Brain pericyte (primary cell): ENCODE results near the gene TPBGL.

ENCODE experiments used
- DNase-seq: peaks from one replicate; pipeline ENCODE4 v3.0.0-alpha.2; 2012; ENCODE audit warnings: low read depth, low spot score

Gene TPBGL

DNA sequence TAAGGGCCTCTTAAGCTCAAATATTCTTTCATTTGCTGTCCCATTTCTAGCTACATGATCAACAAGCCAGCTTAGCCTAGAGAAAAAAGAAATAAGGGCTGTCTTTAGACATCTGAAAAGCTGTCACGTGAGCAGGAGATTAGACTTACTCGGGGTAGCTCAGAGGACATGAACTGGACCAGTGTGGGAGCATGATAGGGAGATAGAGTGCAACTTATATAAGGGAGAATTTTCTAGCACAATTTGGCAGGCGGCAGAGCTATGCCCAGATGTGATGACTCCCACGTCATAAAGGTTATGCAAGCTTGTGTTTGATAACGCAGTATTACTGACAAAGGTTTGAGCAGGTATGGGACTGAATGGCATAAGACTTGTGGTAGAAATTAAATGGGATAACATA is 28.2 kb upstream of the TPBGL start:
- DNase-seq, result no peak

DNA sequence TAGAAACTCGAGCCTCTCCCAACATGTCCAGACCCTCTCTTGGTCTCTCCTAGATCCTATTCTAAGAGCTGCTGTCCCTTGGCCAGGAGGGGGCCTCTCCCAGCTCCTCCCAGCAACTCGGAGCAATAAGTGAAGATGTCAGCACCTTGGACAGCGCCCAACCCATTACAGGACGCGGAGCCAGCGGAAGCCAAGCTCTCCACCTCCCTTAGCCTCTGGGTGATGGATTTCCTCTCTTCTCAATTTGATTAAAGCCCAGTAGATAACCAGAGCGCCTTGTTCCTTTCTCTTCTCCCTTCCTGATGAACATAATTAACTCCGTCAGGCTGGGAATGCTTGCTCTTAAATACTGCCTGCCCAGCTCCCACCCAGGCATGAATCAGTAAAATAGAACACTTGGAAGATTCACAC is 26.2 kb upstream of the TPBGL start:
- DNase-seq, result peak; percentile 38

DNA sequence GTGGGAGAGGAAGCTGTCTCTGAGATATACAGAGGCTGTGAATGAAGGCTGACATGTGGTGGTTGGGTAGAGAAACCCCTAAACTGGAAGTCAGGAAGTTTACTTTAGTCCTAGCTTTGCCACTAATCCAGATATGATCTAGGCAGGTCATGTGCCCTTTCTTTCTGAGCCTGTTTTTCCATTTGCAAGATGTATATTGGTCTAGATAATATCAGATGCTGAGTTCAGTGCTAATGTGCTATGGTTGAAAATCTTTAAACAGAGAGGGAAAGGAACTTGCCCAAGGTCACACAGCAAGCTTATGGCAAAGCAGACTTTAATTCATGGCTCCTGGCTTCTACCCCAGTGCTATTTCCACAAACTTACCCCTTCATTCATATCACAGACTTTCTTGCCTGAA is 25.7 kb upstream of the TPBGL start:
- no peak for DNase-seq

DNA sequence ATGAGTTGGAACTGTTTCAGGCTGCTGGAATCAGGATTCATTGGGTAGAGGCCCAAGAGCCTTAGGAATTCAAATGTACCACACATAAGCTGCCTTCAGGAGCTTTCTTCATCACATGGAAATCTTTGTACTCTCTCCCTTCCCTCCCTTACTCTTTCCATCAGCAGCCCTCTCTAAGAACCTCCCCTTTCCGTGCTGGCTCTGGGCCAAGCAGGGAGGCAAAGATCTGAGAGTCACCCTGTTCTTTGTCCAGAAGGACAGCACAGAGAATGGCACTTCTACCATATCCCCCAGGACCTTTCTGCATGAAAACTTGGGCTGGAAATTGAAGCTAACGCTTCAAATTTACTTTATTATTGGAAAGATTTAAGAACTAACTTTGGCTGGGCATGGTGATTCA is 20.7 kb upstream of the TPBGL start:
- no peak for DNase-seq

DNA sequence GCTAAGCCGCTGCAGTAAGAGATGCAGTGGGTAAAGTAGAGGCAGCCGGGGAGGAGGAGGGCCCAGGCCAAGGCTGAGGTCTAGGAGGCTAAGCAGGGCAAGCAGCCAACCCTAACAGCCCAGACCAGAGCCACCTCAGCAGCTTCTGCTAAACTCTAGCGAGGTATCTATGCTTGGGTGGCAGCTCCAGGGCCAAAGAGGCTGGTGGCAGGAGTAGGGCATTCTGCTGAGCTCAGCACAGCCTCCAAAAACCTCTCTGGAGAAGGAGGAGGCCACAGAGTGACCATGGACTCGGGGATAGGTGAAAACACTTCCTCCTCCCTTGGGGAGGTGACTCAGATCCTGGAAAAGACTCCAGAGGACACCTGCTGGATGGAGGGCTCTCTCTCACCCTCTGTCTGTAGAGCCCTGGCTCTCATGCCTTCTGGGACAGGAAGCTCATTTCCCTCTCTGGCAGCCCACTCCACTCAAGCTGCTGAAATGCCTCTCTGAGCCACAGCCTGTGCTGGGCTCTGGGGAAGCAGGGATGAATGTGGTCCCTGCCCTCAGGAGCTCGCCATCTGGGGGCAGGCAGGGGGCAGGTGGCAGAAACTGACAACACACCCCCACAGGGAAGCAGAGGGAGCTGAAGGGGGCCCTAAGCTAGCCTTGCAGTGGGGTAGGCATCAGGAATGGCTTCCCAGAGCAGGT is 16.5 kb upstream of the TPBGL start:
- no peak for DNase-seq

DNA sequence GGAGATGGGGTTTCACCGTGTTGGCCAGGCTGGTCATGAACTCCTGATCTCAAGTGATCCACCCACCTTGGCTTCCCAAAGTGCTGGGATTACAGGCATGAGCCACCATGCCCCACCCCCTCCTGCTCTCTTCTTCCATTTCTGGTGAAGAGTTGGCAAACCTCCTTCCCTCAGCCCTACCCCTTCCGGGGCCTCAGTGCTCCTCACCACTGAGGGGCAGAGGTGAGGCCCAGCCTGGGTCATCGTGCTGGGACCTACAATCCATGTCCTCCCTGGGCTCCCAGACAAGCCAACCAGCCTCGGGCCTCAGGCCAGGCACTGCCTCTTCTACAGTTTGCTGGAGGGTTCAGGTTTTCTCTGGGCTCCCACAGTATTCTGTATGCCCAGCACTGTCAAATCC is 14.8 kb upstream of the TPBGL start:
- DNase-seq, result no peak

DNA sequence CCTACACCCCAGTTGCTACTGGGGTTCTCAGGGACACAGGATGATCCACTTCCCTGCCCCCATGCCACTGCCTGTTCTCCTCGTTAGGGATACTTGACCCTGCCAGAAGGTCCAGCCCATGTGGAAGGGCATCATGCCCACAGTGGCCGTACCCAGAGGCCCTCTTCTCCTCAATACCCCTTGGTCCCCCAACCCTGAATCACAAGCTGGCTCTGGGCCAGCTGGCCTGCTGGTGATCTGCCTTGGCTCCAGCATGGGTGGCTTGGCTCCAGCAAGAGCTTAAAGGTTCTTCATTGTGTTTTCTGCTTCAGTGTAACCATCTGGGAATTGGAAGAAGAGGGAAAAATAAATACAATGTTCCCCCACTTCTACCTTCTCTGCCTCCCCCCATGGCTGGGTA is 11.1 kb upstream of the TPBGL start:
- DNase-seq, result no peak

DNA sequence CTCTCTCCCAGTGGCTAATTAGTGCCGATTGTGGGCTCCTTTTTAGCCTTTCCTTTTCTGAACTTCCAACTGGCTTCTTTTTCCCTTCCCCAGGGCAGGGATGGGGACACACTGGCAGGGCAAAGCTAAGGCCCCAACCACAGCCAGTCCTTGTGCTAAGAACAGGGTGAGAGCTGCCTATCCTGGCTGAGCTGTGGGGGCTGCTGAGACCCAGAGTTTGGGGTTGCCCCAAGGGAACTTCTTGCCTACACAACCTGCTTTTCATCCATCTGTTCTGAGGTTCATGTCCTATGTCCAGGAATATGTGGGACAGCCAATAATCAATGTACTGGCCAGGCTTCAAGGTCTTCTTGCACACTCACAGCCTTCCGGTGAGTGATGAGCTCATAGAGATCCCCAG is 10.0 kb upstream of the TPBGL start:
- DNase-seq, result no peak

DNA sequence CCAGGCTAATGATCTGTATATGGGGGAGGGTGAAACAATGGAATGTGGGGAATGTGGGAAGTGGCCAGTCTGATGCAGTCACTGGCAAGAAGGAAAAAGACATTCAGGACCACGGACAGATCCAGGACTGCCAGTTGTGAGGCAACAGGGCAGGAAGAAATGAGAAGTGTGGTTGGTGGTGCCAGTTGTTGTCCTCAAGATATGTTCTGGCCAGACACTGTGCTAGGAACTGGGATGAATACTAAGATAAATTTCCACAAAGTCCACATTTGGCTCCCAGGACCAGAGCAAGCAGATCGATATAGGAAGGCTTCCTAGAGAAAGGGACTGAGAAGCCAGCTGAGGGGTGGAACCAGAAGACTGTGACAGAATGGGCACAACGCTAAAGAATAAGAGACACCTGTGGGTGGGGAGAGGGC is 6.8 kb upstream of the TPBGL start:
- no peak for DNase-seq

DNA sequence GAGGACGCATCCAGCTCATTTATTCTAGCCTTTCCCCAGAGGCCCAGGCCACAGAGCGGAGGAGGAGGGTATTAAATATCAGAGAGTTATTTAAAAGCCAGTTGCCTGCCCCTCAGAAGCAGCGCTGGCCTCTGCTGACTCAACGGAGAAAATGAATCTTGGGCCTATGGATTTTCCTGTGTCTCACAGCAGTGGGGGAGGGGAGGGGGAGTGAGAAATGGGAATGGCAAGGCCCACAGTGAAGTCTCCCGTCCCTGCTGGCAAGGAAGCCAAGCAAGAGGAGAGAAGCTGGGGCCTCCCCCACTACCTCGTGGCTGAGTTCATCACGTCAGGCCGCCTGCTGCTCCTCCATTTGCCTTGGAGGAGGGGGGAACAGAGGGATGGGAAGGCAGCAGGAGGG is 4.5 kb upstream of the TPBGL start:
- DNase-seq, result no peak

DNA sequence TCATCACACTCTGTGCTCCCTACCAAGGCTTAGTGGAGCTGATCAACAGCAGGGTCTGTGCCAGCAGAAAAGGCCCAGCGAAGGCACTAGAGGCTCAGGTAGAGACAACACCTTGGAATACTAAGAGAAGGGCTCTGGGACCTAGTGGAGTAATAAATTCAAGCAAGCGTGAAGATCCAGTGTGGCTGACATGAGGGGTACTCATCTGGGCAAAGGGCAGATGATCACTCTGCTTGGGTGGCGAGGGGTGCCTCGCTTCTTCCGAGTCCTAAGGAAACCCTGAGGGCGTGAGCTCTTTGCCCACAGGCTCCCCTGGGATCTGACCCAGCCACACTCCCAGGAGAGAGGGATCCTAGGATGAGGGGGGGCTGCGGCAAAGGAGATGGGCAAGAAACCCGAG is 3.5 kb upstream of the TPBGL start:
- no peak for DNase-seq

DNA sequence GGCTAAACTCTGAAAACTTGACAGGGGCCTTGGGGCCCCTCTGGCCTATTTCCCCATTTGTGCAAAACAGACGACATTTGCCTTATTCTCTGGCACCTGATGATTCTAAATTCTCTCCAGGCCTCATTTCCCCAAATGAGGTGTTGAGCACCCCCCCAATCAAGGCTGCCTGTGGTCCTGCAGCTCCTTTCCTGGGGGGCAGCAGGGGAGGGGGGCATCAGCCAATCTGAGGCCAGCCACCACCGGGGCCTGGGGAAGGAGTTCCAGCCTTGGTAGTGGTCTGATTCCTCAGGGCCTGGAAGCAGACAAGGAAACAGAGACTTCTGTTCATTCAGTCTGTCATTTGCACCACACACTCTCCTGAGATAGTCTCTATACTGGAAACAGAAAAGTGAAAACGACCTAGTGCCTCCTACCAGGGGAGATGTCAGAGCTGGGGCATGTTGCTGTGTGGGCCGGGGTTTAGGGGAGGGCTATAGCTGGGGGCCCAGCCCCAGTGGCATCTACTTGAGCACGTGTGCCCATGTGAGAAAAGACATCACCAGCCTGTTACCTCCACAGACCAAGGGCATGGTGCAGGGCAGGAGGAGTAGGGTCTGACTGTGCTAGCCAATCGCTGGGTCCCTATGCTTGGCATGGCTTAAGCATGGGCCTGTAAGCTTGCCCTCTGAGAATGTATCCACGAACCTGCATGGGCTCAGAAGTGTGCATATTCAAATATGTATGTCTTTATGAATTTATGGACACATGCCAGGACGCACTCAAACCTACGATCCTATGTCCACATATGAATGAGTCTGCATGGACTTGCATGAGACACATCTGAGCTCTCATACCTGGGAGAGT is 1.8 kb upstream of the TPBGL start:
- DNase-seq, result no peak

DNA sequence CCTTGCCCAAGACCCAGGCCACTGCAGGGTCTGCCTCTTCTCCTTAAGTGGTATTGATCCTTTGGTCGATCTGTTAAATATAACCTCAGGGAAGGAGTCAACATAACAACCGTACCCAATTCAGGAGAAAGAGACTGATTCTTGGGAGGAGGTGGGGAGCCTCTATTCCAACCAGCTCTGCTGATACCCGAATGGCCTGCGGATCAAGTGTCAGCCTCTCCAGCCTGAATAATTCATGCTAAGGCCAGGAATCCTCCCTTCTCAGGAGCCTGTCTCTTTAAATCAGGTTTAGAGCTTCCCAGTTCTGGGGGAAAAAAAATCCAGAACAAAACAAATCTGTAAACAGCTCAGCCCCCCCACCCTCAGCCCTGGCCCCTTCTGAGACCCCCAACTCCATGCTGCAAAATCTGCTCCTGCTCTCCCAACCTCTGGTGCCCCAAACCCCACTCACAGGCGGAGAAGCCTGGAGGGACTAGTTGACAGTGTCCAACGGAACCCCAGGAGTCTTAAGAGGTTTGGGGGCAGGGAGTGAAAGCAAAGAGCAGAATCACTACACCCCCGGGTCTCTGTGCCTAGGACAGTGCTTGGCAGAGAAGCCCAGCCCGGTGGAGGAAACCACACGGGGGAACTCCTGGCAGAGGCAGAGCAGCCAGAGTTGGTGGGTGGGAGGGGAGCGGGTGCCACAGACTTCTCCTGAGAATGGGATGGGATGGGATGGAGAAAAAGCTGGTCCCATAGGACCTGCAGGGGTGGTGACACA is 863 bp upstream of the TPBGL start:
- no peak for DNase-seq

DNA sequence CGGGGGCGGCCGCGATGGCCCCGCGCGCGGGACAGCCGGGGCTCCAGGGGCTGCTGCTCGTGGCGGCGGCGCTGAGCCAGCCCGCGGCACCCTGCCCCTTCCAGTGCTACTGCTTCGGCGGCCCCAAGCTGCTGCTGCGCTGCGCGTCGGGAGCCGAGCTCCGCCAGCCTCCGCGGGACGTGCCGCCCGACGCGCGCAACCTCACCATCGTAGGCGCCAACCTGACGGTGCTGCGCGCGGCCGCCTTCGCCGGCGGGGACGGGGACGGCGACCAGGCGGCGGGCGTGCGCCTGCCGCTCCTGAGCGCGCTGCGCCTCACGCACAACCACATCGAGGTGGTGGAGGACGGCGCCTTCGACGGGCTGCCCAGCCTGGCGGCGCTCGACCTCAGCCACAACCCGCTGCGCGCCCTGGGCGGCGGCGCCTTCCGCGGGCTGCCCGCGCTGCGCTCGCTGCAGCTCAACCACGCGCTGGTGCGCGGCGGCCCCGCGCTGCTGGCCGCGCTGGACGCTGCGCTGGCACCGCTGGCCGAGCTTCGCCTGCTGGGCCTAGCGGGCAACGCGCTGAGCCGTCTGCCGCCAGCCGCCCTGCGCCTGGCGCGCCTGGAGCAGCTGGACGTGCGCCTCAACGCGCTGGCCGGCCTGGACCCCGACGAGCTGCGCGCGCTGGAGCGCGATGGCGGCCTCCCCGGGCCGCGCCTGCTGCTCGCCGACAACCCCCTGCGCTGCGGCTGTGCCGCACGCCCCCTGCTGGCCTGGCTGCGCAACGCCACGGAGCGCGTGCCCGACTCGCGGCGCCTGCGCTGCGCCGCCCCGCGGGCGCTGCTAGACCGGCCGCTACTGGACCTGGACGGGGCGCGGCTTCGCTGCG is 697 bp downstream of the TPBGL start:
- DNase-seq, result no peak

DNA sequence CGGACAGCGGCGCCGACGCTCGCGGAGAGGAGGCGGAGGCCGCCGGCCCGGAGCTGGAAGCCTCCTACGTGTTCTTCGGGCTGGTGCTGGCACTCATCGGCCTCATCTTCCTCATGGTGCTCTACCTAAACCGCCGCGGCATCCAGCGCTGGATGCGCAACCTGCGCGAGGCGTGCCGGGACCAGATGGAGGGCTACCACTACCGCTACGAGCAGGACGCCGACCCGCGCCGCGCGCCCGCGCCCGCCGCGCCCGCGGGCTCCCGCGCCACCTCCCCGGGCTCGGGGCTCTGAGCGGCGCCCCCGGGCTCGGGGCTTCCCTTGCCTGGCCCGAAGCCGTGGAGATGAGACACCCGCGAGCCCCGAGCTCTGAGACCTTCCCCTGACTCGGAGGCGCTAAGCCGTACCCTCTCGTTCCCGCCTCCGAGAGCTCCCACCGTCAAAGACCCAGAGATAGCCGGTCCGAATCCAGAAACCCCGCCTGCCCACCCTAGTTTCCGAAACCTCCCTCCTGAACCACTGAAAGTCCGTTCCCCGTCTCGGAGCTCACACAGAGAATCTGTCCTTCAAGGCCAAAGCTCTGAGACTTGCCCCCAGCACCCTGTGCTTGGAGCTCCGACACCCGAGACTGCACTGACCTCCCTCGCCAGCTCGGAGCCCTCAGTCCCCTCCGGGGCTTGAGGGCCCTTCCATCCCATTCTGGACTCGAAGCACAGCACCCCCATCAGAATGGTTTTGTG is 1.5 kb downstream of the TPBGL start:
- DNase-seq, result no peak

DNA sequence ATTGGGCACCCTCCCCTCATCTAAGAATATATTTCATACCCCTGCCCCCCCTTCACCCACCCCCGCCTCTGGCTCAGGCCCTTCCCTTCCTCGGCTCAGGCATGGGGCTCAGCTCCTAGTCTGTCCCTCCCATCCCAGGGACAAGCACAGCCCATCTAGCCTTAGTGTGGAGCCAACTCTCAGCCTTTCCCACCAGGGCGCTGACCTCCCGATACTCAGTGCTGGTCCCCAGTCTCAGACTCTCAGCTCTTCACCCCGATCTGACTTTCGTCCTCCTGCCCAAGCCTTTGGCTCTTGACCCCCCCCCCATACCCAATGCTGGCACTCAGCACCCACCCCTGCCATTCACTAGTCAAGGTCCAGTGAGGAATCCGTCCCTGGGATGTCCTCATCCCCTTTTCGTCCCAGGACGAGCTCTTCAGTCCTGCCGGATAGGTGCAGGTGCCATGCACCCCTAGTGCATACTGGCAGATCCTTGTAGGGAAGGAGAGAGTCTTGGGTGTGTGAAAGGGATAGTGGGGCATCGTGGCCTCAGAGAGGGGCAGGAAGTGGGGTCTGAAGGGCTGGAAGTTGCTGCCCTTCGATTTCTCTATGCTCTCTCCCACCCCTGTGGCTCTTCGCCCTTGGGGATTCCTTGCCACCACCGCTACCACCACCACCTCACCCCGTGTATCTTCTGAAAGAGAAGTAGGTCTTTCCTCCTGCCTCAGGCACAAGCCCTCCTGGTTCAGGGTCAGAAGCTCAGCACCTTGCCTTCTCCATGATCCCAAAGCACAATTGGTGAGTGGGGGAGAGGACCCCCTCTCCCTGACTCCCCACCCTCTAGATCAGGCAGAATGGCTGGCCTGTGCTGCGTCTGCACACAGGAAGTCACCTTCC is 2.4 kb downstream of the TPBGL start:
- no peak for DNase-seq

DNA sequence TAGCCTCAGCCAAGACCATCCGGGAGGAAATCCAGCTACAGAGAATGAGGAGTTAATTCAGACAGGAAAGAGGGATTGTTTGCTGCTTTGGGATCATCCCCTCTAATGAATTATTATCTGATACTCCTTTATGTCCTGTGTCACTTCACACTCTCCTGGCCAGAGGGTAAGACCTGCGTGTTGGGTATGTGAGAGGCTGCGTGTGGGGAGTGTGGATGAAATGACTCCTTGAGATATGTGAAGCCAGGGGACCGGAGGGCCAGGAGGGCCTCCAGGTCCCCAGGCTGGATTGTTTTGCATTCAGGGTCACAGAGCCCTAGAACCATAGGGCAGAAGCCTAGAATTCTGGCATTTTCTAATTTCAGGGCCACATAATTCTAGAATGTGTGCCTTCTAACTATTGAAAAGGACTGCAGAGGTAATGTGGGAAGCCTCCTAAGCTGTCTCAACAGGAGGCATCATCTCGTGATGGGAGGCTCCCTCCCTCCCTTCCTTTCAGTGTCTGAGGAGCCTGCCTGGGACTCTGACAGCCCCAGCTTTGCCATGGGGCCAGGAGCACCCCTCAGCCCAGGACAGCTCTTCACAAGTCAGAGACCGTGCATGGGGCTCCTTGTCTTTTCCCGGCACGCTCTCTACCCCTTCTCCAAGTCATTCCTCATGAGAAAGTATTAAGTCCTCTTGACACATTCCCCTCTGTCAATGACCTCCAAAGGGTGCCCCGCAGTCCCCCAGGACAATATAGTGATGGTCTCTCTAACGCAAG is 3.7 kb downstream of the TPBGL start:
- DNase-seq, result no peak

DNA sequence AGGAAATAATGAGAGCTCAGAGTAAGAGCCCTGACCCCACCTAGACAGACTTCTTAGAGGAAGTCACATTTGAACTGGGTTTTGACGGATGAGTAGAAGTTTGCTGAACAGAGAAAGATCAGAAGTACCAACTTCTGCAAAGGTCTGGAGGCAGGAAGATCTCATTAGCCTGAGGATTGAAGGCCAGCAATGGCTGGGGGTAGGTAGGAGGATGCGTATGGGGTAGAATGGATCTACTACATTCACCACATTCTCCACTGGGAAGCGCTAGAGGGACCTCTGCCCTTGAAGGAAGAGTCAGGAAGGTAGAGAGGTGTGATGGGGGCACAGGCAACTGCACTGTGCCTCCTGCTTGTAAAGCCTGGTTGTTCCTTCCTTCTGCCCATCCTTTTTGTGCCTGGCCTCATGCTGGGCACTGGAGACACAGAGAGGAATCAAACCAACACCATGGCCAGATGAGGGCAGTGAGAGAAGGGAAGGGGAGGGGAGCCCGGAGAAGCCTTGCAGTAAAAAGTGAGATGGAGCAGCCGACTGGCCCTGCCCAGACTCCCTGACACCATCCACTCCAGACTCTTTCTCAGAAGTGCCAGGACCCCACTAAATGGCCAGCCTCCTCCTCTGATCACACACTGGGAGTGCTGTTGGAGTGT is 4.9 kb downstream of the TPBGL start:
- no peak for DNase-seq
